IgD-negative memory B cell (primary cell): Measurements from ENCODE around the gene CAPN14. TPM values are rescaled to one million over a fixed set of nuclear protein-coding genes. Genes with fewer than 3 reads are reported as not detected.

Source experiments
- H3K27ac Mint-ChIP-seq, 3 donors: one replicate each; pipeline ENCODE4 v1.8.0; 2020 to 2022; ENCODE audit warnings: mild to moderate bottlenecking in 3 of 3, mixed read lengths in 3 of 3, moderate library complexity in 1 of 3
- H3K27me3 Mint-ChIP-seq: one replicate; pipeline ENCODE4 v1.8.0; 2021; ENCODE audit warnings: mixed read lengths
- H3K36me3 Mint-ChIP-seq: one replicate; pipeline ENCODE4 v1.8.0; 2020; ENCODE audit warnings: mild to moderate bottlenecking, mixed read lengths
- H3K4me1 Mint-ChIP-seq, 3 donors: one replicate each; pipeline ENCODE4 v1.8.0; 2020 to 2022; ENCODE audit warnings: mixed read lengths in 3 of 3, mild to moderate bottlenecking in 1 of 3
- H3K4me3 Mint-ChIP-seq, 4 donors: one replicate each; pipeline ENCODE4 v1.8.0; 2020 to 2022; ENCODE audit warnings: mild to moderate bottlenecking in 4 of 4, mixed read lengths in 4 of 4, moderate library complexity in 3 of 4
- H3K9me3 Mint-ChIP-seq, 3 donors: one replicate each; pipeline ENCODE4 v1.8.0; 2020 to 2021; ENCODE audit warnings: mixed read lengths in 3 of 3, mild to moderate bottlenecking in 1 of 3
- polyA plus RNA-seq: library from polyadenylated mRNA; unstranded; fragments of 300-500 nt; fragmentation: Illumina TruSeq; gene quantifications from one replicate; pipeline ENCODE4 v1.2.3, GENCODE V29; 2021

The CAPN14 gene
- polyA plus RNA-seq, 1 donor from 2014 or later = 2.9 TPM

DNA sequence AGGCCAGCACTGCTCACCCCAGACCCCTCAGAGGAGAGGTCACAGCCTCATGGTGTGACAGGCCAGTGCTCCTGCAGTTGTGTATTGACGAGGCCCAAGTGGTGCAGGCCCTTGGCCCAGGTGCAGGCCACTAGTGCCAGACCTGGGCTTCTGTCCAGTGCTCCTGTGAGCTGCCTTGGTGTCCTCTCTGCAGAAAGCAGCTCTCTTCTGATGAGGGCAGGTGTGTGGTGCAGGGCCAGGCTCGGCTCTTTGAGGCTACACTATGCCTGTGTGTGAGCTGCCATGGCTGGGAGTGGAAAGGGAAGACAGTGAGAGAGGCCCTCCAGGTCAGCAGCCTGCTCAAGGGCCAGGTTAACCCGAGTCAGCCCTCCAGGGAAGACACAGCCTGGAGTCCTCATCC is 33.7 kb upstream of the CAPN14 start:
- Mint-ChIP-seq H3K36me3 (peaks cover 12% of the 10 kb centered on the region), H3K27ac (peak overlapping the region in 2 of 3 donors; percentile 70 to 95), H3K9me3 (no peaks in the 10 kb centered on the region), H3K4me1 (peaks cover 56 to 74% (median 60%) of the 10 kb centered on the region in 3 donors), H3K4me3 (peak overlapping the region in 3 of 4 donors; percentile 24 to 87 (median 47)), H3K27me3 (no peaks in the 10 kb centered on the region)

DNA sequence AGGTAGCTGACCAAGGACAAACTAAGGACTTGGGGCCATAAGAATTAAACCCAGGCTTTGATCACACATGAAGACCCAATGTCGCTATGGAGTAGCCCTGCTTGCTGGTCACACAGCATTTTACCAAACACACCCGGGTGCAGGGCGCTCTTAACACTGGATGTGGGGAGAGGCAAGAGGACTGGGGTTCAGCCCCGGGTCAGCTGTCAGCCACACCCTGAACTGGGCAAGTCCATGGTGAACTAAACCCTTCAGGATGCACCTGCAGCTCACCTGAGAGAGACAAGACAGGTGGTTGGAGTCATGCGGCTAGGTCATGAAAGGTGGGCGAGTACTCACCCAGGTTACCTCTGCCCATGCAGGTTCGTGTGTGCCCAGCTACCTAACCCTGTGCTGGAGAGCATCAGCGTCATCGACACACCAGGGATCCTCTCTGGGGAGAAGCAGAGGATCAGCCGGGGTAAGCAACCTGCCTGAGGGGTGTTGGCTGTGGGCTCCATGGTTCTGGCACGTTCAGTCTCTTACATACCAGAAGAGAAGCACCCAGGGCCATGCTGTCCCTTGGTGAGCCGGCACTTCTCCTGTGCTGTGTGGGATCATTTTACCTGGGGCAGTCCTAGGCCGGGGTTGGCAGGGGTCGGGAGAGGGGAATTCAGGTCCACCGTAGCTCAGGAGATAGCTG is 31.8 kb upstream of the CAPN14 start:
- Mint-ChIP-seq H3K27ac (peak overlapping the region in 2 of 3 donors; percentile 77 to 82), H3K27me3 (no peaks in the 10 kb centered on the region), H3K36me3 (peaks cover 13% of the 10 kb centered on the region), H3K9me3 (no peaks in the 10 kb centered on the region), H3K4me3 (peak overlapping the region in 1 of 4 donors; percentile 79), H3K4me1 (peaks cover 43 to 59% (median 45%) of the 10 kb centered on the region in 3 donors)

DNA sequence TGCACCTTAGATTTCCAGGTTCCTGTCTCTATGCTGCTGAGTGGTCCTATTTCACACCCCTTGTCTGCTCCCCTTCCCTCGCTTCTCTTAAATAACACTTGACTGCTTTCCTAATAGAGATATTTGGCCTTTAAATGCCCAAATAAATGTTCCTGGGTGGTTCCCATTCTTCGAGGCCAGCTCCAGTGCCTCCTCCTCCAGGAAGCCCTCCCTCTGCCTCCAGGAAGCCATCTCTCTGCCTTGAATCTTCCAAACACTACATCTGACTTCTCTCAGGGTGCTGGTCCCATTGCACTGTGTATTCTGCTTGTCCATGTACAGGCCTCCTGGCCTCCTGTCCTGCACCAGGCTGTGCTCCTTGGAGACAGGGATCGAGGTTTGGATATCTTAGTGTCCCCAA is 30.8 kb upstream of the CAPN14 start:
- peak overlapping the region in 2 of 3 donors; percentile 10 to 80 for H3K27ac Mint-ChIP-seq
- H3K27me3 Mint-ChIP-seq = no peaks in the 10 kb centered on the region
- no peak overlapping the region for H3K4me3 Mint-ChIP-seq
- peaks cover 17% of the 10 kb centered on the region for H3K36me3 Mint-ChIP-seq
- H3K4me1 Mint-ChIP-seq = peaks cover 36 to 51% (median 40%) of the 10 kb centered on the region in 3 donors
- H3K9me3 Mint-ChIP-seq = no peaks in the 10 kb centered on the region

DNA sequence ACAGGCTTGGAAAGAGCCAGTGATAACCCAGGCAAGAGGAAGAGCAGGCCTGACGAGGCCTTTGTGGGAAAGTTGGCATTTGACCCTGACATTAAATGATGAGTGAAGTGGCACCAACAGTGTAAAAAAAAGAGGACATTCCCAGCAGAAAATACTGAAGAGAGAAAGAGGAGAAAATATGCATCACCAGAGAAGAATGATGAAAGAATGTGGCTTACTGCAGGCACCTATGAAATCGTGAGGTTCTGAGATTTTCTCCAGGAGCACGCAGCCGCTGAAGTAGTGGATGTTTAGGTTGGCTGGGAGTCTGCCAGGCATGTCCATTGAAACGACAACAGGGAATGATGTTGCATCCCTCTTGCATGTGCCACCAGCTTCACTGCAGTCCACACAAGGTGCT is 30.4 kb upstream of the CAPN14 start:
- Mint-ChIP-seq H3K4me1 (peaks cover 33 to 49% (median 39%) of the 10 kb centered on the region in 3 donors), H3K27me3 (no peaks in the 10 kb centered on the region), H3K4me3 (peak overlapping the region in 2 of 4 donors; percentile 35 to 66), H3K27ac (peak overlapping the region in 2 of 3 donors; percentile 72 to 87), H3K9me3 (no peaks in the 10 kb centered on the region), H3K36me3 (peaks cover 17% of the 10 kb centered on the region)

DNA sequence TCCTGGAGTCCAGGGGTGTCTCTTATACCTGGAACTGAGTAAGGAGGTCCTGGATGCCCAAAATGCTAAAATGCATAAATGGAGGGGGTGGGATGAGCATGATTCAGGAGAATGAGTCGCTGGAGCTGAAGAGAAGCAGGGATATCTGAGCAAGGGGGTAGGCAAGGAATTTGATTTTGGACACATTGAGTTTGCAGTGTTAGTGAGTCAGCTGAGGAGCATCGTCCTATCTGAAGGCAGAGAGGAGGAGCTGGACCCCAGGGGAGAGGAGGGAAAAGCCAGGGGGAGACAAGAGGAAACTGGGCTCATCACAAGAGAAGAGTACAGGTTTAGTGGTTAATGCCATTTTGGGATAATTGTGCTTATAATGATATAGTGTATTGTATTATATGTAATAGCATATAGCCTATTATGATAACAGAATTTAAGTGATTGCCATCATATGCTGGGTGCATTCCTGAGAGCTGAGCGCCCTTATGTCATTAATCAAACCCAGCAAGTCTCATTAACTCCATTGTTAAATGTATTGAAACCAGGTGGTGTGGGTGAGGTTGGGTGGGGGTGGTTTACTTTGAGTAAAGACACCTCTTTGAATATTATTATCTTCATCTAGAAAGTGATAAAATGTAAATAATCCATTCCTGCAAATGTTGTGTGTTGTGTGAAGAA is 29.0 kb upstream of the CAPN14 start:
- Mint-ChIP-seq H3K4me3 (peak overlapping the region in 1 of 4 donors; percentile 30), H3K36me3 (peaks cover 14% of the 10 kb centered on the region), H3K9me3 (no peaks in the 10 kb centered on the region), H3K4me1 (peaks cover 26 to 47% (median 44%) of the 10 kb centered on the region in 3 donors), H3K27me3 (no peaks in the 10 kb centered on the region), H3K27ac (peak overlapping the region in 2 of 3 donors; percentile 57 to 77)

DNA sequence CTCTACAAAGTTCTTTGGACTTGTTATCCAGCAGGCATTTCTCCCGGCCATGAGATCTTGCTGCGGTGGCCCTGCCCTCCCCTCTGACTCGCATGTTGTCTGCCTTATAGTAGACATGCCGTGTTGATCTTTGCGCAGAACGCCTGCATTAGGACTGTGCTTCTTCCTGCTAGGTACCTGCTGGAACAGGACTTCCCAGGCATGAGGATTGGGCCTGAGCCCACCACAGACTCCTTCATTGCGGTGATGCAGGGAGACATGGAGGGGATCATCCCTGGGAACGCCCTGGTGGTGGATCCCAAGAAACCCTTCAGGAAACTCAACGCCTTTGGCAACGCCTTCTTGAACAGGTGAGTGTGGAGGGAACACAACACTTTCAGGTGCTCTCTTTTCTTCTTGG is 26.8 kb upstream of the CAPN14 start:
- peak overlapping the region in 1 of 3 donors; percentile 1 for H3K27ac Mint-ChIP-seq
- peaks cover 30 to 48% (median 36%) of the 10 kb centered on the region in 3 donors for H3K4me1 Mint-ChIP-seq

DNA sequence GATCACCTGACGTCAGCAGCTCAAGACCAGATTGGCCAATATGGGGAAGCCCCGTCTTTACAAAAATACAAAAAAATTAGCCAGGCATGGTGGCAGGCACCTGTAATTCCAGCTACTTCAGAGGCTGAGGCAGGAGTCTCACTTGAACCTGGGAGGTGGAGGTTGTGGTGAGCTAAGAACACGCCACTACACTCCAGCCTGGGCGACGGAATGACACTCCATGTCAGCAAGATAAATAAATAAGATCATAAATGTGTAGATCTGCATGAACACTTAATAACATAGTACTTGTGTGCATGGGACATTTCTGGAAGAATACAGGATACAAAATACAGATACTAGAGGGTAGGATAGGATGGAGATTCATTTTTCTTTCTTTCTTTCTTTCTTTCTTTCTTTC is 25.7 kb upstream of the CAPN14 start:
- peaks cover 7% of the 10 kb centered on the region for H3K36me3 Mint-ChIP-seq
- no peak overlapping the region for H3K27ac Mint-ChIP-seq
- no peak overlapping the region for H3K4me3 Mint-ChIP-seq
- no peaks in the 10 kb centered on the region for H3K9me3 Mint-ChIP-seq
- H3K4me1 Mint-ChIP-seq = peaks cover 34 to 49% (median 39%) of the 10 kb centered on the region in 3 donors
- H3K27me3 Mint-ChIP-seq = no peaks in the 10 kb centered on the region

More for the DNA sequence above, 26.8 kb upstream of the CAPN14 start:
- peaks cover 8% of the 10 kb centered on the region for H3K36me3 Mint-ChIP-seq
- H3K27me3 Mint-ChIP-seq = no peaks in the 10 kb centered on the region
- no peak overlapping the region for H3K4me3 Mint-ChIP-seq
- no peaks in the 10 kb centered on the region for H3K9me3 Mint-ChIP-seq

DNA sequence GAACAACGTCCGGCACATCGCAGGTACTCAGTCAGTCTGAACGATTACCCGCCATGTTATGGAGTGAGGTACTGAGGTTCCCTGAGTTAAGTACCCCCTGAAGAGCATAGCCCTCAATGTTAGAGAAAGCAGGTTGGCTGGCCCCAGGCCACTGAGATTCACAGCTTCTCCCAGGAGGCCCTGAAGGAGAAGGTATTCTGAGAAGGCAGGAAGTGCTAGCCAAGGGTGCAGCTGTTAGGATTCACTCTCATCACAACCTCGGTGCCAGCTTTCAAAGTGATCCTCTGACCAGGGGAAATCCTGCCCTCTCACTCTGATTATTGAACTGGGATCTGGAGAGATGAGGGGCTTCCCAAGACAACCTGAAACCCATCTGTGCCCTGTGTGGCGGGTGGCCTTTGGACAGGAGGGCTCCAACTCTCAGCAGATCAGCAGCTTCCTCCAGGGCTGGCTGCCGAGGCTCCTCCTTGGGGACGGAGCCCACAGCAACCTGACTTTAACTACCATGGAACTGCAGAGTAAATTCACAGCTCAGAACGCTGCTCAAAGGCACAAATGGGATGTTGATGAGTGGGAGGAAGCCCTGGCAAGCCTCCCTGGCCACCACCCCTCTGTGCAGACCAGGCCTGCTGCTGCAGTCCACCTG is 24.4 kb upstream of the CAPN14 start:
- Mint-ChIP-seq H3K27ac (peak overlapping the region; percentile 54 to 87 (median 68)), H3K4me3 (peak overlapping the region in 2 of 4 donors; percentile 32 to 36), H3K4me1 (peaks cover 38 to 47% (median 41%) of the 10 kb centered on the region in 3 donors), H3K36me3 (peaks cover 7% of the 10 kb centered on the region), H3K27me3 (no peaks in the 10 kb centered on the region), H3K9me3 (no peaks in the 10 kb centered on the region)

DNA sequence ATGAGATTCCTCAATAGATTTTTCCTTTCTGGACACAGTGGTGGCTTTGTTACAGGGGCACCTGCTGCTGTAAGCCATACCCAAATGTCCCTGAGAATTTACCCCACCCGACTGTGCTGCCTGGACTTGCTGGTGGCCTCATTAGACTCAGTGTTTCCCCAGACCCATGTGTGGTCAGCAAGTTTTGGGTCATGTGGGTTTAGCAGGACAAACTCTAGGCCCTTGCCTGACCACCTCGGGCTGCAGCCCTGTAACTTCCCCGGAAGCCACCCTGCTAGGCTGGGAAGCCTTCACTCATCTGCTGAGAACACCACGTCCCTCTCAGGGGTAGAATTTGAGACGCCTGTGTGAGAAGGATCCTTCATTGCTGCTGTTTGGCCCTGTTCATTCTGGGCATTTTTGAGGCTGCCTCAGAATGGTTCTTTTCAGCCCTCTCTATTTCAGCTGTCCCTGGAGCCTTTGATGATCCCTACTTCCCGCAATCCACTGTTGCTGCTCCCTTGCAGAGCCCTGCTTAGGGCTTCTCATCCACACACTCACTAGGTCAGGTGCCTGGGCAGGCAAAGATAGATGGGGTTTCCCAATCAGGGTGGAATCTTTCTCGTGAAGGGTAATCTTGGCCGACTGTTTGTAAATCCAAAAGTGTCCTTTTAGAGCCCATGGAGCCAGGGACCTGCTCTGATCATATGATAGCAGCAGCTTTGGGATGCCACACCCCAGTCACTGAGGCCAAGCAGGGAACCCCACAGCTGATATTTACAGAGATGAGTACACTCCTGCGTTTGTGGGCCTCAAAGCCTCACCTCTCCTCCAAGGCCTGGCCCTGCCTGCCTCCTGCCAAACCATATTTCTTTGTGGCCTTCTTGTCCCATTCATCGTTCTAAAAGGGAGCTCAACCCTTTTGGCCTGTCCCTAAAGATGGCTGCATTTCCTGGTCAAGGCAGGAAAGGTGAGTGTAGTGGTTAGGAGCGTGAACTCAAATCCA is 23.4 kb upstream of the CAPN14 start:
- Mint-ChIP-seq H3K4me3 (peak overlapping the region in 2 of 4 donors; percentile 5 to 74), H3K36me3 (peaks cover 7% of the 10 kb centered on the region), H3K9me3 (no peaks in the 10 kb centered on the region), H3K4me1 (peaks cover 41 to 48% (median 41%) of the 10 kb centered on the region in 3 donors), H3K27me3 (no peaks in the 10 kb centered on the region), H3K27ac (peak overlapping the region; percentile 39 to 73 (median 58))

DNA sequence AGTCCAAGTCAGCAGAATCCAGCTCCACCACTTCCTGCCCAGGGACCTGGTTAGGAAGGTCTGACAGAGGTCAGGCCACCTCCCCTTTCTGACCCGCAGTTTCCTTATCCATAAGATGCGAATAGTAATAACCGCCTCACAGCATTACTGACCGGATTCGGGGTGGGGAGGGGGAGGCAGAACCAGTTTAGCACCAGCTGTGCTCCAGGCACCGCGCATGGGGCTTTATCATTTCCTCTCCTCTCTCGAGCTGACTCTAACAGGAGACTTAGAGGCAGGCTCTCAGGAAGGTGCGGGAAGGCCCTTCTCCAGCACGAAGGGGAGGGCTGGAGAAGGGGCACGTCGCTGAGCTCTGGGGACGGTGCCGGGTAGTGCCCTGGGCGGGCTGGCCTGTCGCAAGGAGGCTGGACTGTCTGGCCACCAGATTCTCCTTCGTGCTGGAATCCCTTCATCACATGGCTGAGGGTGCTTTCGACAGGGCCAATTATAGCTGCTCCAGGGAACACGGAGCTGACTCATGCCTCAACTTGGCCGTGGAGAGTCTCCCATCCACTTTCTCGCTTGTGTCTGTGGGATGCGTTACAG is 22.4 kb upstream of the CAPN14 start:
- Mint-ChIP-seq H3K4me3 (peak overlapping the region in 3 of 4 donors; percentile 5 to 74 (median 12)), H3K27ac (peak overlapping the region in 2 of 3 donors; percentile 39 to 81), H3K9me3 (no peaks in the 10 kb centered on the region), H3K27me3 (no peaks in the 10 kb centered on the region), H3K36me3 (peaks cover 7% of the 10 kb centered on the region), H3K4me1 (peaks cover 49 to 57% (median 50%) of the 10 kb centered on the region in 3 donors)

DNA sequence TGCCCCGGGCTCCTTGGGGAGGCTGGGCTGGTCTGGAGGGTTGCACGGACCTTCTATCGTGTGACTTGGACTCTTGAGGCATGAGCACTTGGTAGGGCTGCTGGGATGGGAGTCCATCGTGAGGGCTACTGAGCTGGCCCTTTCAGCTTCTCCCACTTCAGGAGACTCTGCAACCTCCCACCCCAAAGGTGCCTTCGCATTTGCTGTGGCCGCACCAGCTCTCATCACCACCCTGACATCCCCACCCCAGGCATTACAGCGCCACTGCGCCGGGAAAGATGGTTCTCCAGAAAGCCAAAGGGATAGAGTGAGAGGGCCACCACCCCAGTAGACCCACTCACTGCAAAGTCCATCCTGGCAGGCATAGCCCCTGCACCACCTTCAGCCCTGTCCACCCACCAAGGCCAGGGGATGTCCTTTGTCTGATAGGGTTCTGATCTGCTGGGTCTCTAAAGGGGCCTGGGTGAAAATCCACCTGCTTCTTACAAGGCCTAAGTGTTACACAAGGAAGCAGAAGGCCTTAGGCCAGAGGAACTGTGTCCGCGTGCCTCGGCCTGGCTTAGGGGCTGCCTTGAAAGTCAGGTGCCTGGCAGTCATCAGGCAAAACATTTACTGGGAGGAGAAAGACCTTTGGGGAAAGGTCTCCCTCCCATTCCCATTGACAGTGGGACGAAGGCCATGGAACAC is 21.7 kb upstream of the CAPN14 start:
- Mint-ChIP-seq H3K9me3 (no peaks in the 10 kb centered on the region), H3K36me3 (peaks cover 5% of the 10 kb centered on the region), H3K27me3 (no peaks in the 10 kb centered on the region), H3K4me1 (peaks cover 47 to 54% (median 50%) of the 10 kb centered on the region in 3 donors), H3K4me3 (peak overlapping the region in 2 of 4 donors; percentile 50 to 70), H3K27ac (peak overlapping the region in 1 of 3 donors; percentile 39)

DNA sequence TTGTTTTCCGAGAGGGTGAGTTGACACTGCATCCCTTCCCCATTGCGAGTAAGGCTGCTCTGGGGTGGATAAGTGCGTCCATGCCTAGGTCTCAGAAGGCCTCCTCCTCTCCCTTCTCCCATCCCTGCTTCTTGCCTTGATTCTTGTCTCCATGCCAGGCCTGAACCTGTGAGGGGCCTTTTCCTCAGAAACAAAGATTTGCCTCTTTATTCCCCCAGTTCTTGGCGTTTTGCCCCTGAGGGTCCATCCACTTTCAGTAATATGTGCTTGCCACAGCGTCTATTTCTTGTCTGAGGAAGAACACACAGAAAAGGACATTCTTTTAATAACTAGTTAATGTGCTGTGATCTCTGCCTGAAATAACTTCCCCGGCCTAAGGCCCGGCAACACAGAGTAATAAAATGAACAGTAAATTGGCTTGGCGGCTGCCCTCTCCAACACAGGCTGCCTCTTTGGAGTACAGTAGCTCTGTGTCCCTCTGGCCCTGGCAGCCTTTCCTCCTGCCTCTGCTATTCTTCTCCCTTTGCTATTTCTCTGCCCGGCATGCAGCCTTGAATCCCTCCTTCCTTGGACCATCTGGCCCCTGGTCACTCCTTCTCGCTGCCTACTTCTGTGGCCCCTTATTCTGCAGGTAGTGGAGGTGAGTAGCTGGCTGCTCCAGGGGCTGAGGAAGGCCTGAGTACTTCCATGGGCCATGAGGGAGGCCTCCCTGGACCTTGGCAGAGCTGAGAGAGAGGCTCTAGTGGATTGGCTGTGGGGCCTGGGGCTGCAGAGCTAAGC is 21.0 kb upstream of the CAPN14 start:
- no peaks in the 10 kb centered on the region for H3K9me3 Mint-ChIP-seq
- peaks cover 2% of the 10 kb centered on the region for H3K36me3 Mint-ChIP-seq
- peak overlapping the region in 2 of 3 donors; percentile 64 to 91 for H3K27ac Mint-ChIP-seq
- no peaks in the 10 kb centered on the region for H3K27me3 Mint-ChIP-seq
- H3K4me3 Mint-ChIP-seq = peak overlapping the region in 3 of 4 donors; percentile 4 to 50 (median 18)
- peaks cover 51 to 58% (median 58%) of the 10 kb centered on the region in 3 donors for H3K4me1 Mint-ChIP-seq
